Keratinocyte (primary cell): ENCODE measurements around the gene POP5. TPM values are rescaled to one million over a fixed set of nuclear protein-coding genes. Genes with fewer than 3 reads are reported as not detected.

Experiments used
- DNase-seq: peaks from one replicate; pipeline ENCODE4 v3.0.0-alpha.2; 2011; ENCODE audit warnings: low read depth, missing footprints, low spot score
- FAIRE-seq: peaks from 2 replicates; lab custom pipeline; 2011; peaks lifted over from hg19 to GRCh38; lab: Jason Lieb, UNC
- H2AFZ ChIP-seq: 2 replicates; pipeline ENCODE4 v1.6.0; 2012; ENCODE audit warnings: low read length, control low read depth, inconsistent platforms; ENCODE audit not compliant: control insufficient read depth
- H3K27ac ChIP-seq: 2 replicates; pipeline ENCODE4 v1.5.1; 2011; ENCODE audit warnings: low read length; ENCODE audit not compliant: control insufficient read depth, insufficient read depth
- H3K27me3 ChIP-seq: 3 replicates; pipeline ENCODE4 v1.6.0; 2011; ENCODE audit warnings: low read length; ENCODE audit not compliant: control insufficient read depth, insufficient read depth; ENCODE audit errors: extremely low read depth
- H3K36me3 ChIP-seq, 2 experiments: 2 replicates in 1 of 2; 3 replicates in 1 of 2; pipeline ENCODE4 v1.5.1; 2011; ENCODE audit warnings: low read length in 2 of 2, mild to moderate bottlenecking in 1 of 2; ENCODE audit not compliant: control insufficient read depth in 2 of 2, insufficient read depth in 2 of 2; ENCODE audit errors: extremely low read depth in 1 of 2
- H3K4me1 ChIP-seq: 3 replicates; pipeline ENCODE4 v1.5.1; 2011; ENCODE audit warnings: low read length; ENCODE audit not compliant: control insufficient read depth, insufficient read depth; ENCODE audit errors: extremely low read depth
- H3K4me2 ChIP-seq: 3 replicates; pipeline ENCODE4 v1.6.0; 2011; ENCODE audit warnings: low read depth, low read length; ENCODE audit not compliant: control insufficient read depth, insufficient read depth; ENCODE audit errors: extremely low read depth
- H3K4me3 ChIP-seq, 3 experiments: fragments of 200-600 bp in 1 of 3; sonication (generic) in 1 of 3; 2 replicates in 2 of 3; 3 replicates in 1 of 3; pipeline ENCODE4 v1.5.1; 2011 to 2016; ENCODE audit warnings: low read length in 3 of 3, mild to moderate bottlenecking in 3 of 3, control low read depth in 2 of 3, inconsistent platforms in 1 of 3, low read depth in 1 of 3, mixed read lengths in 1 of 3, mixed run types in 1 of 3, moderate library complexity in 1 of 3; ENCODE audit not compliant: control insufficient read depth in 2 of 3, insufficient read depth in 2 of 3; ENCODE audit errors: extremely low read depth in 1 of 3
- H3K79me2 ChIP-seq: 2 replicates; pipeline ENCODE4 v1.6.0; 2012; ENCODE audit warnings: low read length; ENCODE audit not compliant: control insufficient read depth, insufficient read depth
- H3K9ac ChIP-seq: 3 replicates; pipeline ENCODE4 v1.6.0; 2011; ENCODE audit warnings: low read length; ENCODE audit not compliant: control insufficient read depth, insufficient read depth; ENCODE audit errors: extremely low read depth
- H3K9me1 ChIP-seq: 3 replicates; pipeline ENCODE4 v1.6.0; 2011; ENCODE audit warnings: low read length; ENCODE audit not compliant: control insufficient read depth, insufficient read depth; ENCODE audit errors: extremely low read depth
- H3K9me3 ChIP-seq: 2 replicates; pipeline ENCODE4 v1.5.1; 2012; ENCODE audit warnings: low read depth, low read length; ENCODE audit not compliant: control insufficient read depth
- H4K20me1 ChIP-seq: 3 replicates; pipeline ENCODE4 v1.6.0; 2011; ENCODE audit warnings: low read length; ENCODE audit not compliant: control insufficient read depth, insufficient read depth; ENCODE audit errors: extremely low read depth
- EZH2 ChIP-seq: IDR thresholded peaks from one replicate; pipeline ENCODE4 v1.6.1; 2012; ENCODE audit warnings: inconsistent platforms, mild to moderate bottlenecking, low read length, moderate library complexity
- dilution Hi-C: fragments of 300-500 bp; cut with MboI; formaldehyde crosslinking; loops from one replicate; pipeline ENCODE4 v1.7.0; 2020; ENCODE audit warnings: low sequenced_read_pairs; ENCODE audit not compliant: extremely low pct_ligation_motif_present
- polyA plus RNA-seq, 5 experiments: library from polyadenylated mRNA; depleted of rRNA in 3 of 5; stranded (reverse) in 3 of 5; stranded (forward) in 1 of 5; unstranded in 1 of 5; fragments of >200 nt; gene quantifications; 1 replicate in 1 of 5; 2 replicates in 3 of 5; 3 replicates in 1 of 5; pipeline versions ENCODE4 v1.2.1 to v1.2.3, GENCODE V29; 2011 to 2012; ENCODE audit warnings: missing spikeins in 2 of 5, low read depth in 1 of 5, low replicate concordance in 1 of 5
- TF ChIP-seq, protein P1 (sequence below), 3 experiments: IDR thresholded peaks in 1 of 3; conservative IDR thresholded peaks in 1 of 3; optimal IDR thresholded peaks in 1 of 3; 2 replicates in 2 of 3; 3 replicates in 1 of 3; pipeline versions ENCODE3 to v1.5.1; 2011; ENCODE audit warnings: low read length in 3 of 3, mild to moderate bottlenecking in 3 of 3, moderate library complexity in 2 of 3, control low read depth in 1 of 3, inconsistent platforms in 1 of 3; ENCODE audit not compliant: insufficient read depth in 2 of 3; ENCODE audit errors: extremely low read depth in 1 of 3

The POP5 gene
- polyA plus RNA-seq, 1 donor (not counting 4 experiments of a cell fraction or from before 2014, with no cell fraction given): 105 TPM

DNA sequence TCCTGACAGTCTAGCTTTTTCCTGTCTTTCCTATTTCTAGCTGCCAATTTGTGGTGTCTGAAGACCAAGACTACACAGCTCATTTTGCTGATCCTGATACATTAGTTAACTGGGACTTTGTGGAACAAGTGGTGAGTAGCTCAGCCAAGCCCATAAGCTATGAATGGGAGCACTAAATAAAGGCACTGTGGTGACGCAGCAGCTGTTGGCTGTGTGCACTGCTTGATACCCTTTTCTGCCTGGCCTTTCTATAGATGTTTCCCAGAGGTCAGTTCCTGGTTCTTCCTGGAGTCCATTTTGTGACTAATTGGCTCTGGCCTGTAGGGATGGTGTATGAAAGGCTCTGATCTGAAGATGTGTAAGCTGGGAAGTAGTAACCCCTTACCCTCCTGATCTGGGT lies 26.5 kb downstream of the POP5 start:
- Histone ChIP-seq H3K4me3 (no peak overlapping the region), H3K27ac (no peak overlapping the region), H3K27me3 (no peaks in the 10 kb centered on the region), H4K20me1 (no peaks in the 10 kb centered on the region), H3K4me2 (no peak overlapping the region), H3K4me1 (peaks cover 6% of the 10 kb centered on the region), H3K79me2 (peaks cover 17% of the 10 kb centered on the region), H3K9me1 (peaks cover 4% of the 10 kb centered on the region), H3K36me3 (peaks cover 25 to 36% of the 10 kb centered on the region in 2 experiments), H2AFZ (no peak overlapping the region), H3K9me3 (no peaks in the 10 kb centered on the region), H3K9ac (no peak overlapping the region)
- DNase-seq (no peak), FAIRE-seq (no peak)
- TF ChIP-seq, protein P1, sequence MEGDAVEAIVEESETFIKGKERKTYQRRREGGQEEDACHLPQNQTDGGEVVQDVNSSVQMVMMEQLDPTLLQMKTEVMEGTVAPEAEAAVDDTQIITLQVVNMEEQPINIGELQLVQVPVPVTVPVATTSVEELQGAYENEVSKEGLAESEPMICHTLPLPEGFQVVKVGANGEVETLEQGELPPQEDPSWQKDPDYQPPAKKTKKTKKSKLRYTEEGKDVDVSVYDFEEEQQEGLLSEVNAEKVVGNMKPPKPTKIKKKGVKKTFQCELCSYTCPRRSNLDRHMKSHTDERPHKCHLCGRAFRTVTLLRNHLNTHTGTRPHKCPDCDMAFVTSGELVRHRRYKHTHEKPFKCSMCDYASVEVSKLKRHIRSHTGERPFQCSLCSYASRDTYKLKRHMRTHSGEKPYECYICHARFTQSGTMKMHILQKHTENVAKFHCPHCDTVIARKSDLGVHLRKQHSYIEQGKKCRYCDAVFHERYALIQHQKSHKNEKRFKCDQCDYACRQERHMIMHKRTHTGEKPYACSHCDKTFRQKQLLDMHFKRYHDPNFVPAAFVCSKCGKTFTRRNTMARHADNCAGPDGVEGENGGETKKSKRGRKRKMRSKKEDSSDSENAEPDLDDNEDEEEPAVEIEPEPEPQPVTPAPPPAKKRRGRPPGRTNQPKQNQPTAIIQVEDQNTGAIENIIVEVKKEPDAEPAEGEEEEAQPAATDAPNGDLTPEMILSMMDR (optimal IDR thresholded peaks at IDR 0.05 in 1 of 3, IDR thresholded peaks at IDR 0.05 in 1 of 3, conservative IDR thresholded peaks at IDR 0.05 in 1 of 3; ENCODE audit: extremely low read depth in 1 of 3, insufficient read depth in 2 of 3, low read length in 3 of 3): no peak
- TF ChIP-seq EZH2: no peak
- dilution Hi-C loops: no loop called here

DNA sequence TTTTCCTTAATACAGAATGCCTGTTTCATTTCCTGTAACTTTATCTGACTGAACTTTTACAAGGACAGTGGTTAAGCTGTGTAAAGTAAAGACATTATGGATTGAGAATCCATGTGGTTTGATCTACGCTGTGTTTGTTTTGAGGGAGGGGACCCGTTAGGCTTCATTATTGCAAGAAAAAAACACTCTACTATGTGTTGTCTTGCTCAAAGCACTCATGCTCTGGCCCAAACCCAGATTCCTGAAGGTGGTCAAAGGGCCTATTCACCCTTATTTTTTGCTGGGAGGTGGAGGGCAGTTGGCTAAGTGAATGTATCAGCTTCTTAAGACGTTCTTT lies 35.2 kb downstream of the POP5 start:
- TF ChIP-seq EZH2: no peak
- TF ChIP-seq, protein P1 (optimal IDR thresholded peaks at IDR 0.05 in 1 of 3, IDR thresholded peaks at IDR 0.05 in 1 of 3, conservative IDR thresholded peaks at IDR 0.05 in 1 of 3; ENCODE audit: extremely low read depth in 1 of 3, insufficient read depth in 2 of 3, low read length in 3 of 3): no peak
- FAIRE-seq (no peak), DNase-seq (no peak)
- Histone ChIP-seq H4K20me1 (peaks cover 4% of the 10 kb centered on the region), H3K9me3 (no peaks in the 10 kb centered on the region), H3K9ac (no peak overlapping the region), H3K27ac (no peak overlapping the region), H3K4me2 (no peak overlapping the region), H3K36me3 (peaks cover 30 to 32% of the 10 kb centered on the region in 2 experiments), H3K4me1 (no peaks in the 10 kb centered on the region), H3K79me2 (peaks cover 84% of the 10 kb centered on the region), H2AFZ (no peak overlapping the region), H3K27me3 (no peaks in the 10 kb centered on the region), H3K9me1 (no peaks in the 10 kb centered on the region), H3K4me3 (no peak overlapping the region)
- dilution Hi-C loops: no loop called here
